ENCODE data around the gene NKPD1.

Gene NKPD1, protein sequence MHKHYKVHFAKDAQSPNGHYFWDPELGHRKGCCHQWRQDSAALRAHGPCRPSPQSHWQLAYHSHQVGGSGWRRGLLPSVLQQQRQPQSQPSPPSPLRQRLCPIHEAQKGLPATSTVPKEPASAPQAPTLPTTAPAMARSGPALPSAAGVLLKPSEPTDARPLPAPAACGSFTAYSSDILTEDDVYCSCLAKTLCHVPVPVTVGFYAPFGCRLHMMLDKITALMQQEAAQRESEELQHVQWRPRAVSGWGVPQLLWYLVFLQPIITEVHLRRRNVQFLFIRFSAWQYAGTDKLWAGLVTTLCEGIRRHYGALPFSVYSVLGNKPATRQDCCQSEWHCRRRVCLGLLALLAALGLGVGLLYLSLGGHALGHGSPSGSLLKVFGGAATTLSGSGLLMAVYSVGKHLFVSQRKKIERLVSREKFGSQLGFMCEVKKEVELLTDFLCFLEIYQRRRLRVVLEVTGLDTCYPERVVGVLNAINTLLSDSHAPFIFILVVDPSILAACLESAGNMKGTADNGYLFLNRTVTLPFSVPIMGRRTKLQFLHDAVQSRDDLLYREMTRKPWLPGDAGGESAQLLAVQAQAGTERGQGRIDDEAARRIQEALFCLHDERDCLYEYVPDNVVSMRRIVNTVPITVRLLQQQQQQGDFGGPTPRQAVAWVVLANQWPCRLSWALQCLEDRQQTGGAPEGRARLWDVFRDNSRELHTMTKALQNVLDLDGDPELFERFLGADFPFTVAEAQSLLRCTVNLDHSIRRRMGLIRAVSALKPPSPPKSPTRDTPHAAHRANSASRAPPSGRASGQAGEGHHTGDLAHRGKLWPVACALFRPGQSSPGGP

GRCh38 chr19:45160870-45161737, at the start of gene NKPD1:
TSS of gene NKPD1 (minus strand) at chr19:45160982. CDS start at chr19:45160150, 832 bp downstream.
- no peak for DNase-seq (ENCODE audit: low spot score)

DNA sequence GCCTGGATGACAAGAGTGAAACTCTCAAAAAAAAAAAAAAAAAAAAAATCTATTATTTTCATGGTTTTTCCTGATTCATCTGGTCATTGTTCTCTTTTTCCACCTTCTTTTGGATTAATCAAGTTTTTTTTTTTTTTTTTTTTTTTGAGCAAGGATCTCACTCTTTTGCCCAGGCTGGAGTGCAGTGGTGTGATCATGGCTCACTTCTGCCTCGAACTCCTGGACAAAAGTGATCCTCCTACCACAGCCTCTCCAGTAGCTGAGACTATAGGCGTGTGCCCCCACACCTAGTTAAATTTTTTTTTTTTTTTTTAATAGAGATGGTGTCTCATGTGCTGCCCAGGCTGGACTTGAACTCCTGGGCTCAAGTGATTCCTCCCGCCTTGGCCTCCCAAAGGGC, 45.5 kb upstream of the NKPD1 start:
- DNase-seq (ENCODE audit: low spot score): no peak

DNA sequence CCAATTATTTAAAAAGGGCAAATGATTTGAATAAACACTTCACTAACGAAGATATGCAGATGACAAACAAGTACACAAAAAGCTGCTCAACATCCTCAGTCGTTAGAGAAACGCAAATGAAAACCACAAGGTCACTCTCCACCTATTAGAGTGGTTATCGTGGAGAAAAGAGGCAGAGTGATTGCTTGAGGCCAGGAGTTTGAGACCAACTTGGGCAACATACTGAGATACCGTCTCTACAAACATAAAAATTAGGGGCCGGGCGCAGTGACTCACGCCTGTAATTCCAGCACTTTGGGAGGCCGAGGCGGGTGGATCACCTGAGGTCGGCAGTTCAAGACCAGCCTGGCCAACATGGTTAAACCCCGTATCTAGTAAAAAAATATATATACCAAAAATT, 45.0 kb upstream of the NKPD1 start:
- no peak for DNase-seq (ENCODE audit: low spot score)

DNA sequence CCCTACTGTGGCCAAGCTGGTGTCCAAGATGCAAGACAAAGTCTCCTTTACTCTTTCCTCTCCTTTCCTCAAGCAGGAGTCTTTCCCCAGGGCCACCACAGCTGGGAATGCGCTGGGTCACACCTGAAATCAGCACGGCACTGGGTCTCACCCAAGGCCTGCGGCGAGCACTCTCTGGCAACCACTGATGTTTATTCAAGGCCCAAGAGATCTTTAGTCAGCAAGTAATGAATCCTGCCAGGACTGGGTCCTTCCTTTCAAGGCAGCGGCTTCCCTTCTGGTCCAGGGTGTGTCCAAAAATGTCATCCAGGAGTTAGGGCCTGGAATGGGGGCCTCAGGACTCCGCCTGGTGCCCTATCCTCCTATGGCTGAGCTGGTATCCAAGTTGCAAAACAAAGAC, 41.9 kb upstream of the NKPD1 start:
- no peak for DNase-seq (ENCODE audit: low spot score)

GRCh38 chr19:45200568-45200967, 39.8 kb upstream of the NKPD1 start:
- no peak for DNase-seq (ENCODE audit: low spot score)

GRCh38 chr19:45195764-45196163, 35.0 kb upstream of the NKPD1 start:
- DNase-seq (ENCODE audit: low spot score): no peak

GRCh38 chr19:45191375-45191774, 30.6 kb upstream of the NKPD1 start:
- no peak for DNase-seq (ENCODE audit: low spot score)

DNA sequence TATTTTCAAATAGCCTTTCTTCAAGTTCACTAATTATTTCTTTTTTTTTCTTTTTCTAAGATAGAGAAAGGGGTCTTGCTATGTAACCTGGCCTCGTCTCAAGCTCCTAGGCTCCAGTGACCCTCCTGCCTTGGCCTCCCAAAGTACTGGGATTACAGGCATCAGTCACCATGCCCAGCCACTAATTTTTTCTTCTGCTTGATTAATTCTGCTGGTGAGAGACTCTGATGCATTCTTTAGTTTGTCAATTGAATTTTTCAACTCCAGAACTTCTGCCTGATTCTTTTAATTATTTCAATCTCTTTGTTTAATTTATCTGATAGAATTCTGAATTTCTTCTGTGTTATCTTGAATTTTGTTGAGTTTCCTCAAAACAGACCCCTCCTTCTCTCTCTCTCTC, 29.2 kb upstream of the NKPD1 start:
- no peak for DNase-seq (ENCODE audit: low spot score)

DNA sequence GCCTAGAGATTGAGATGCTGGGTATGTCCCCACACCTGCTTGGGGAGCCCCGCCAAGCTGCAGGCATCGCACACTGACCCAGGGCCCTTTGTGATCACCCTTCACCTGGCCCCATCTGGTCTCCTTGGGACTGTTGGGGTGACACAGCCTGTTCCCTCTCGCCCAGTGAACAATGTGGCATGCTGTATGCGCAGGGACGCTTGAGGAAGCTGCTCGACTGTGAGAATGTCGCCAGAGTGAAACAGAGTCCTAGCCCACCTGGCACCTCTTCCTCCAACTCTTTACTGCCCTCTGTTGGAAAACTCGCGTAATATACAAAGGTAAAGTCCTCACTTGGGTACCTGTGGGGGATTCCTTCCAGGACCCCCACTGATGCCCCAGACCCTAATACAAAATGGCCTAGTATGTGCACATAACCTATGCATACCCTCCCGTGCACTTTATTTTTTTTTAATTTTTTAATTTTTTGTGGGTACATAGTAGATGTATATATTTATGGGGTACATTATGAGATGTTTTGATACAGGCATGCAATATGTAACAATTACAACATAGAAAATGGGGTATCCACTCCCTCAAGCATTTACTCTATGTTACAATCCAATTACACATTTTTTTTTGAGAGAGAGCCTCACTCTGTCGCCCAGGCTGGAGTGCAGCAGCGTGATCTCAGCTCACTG, 26.8 kb upstream of the NKPD1 start:
- peak; percentile 64 for DNase-seq (ENCODE audit: low spot score)

- DNase-seq (ENCODE audit: low spot score): no peak
These were observed 25.9 kb upstream of the NKPD1 start for GRCh38 chr19:45186509-45187334.

- DNase-seq (ENCODE audit: low spot score): no peak
These were observed 23.3 kb upstream of the NKPD1 start for GRCh38 chr19:45184115-45184514.

DNA sequence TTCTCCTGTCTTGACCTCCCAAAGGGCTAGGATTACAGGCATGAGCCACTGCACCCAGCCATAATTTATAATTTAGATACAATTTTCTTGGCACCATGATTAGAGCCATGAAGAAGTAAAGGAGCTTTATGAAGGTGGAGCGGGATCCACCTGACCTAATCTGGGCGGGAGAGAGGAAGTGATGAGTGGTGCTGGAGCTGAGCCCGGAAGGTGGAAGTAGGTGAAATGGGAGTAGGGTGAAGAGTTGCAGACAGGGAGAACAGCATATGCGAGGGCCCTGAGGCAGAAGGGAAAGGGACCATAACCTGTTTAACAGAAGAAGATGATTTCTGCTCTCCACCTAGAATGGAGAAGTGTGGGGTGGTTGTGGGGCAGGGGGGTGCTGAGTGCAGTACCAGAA, 22.0 kb upstream of the NKPD1 start:
- no peak for DNase-seq (ENCODE audit: low spot score)

GRCh38 chr19:45180936-45181335, 20.2 kb upstream of the NKPD1 start:
- no peak for DNase-seq (ENCODE audit: low spot score)

DNA sequence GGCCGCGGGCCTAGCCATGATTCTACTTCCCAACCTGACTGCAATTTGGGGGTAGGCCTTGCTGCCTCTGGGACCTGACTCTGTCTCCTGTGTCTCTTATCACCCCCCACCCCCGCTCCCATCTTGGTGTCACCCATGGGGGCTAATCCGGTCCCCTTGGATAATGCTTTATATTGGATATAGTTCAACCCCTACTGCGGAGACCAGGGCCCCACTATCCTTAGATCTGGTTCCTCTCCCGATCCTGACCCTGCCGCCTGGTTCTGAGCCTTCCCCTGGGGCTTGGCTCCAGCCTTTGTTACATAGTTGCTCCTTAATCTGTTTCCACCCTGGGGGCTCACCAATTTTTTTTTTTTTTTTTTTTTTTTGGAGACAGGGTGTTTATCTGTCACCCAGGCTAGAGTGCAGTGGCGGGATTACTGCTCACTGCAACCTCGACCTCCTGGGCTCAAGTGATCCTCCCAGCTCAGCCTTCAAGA, 19.1 kb upstream of the NKPD1 start:
- no peak for DNase-seq (ENCODE audit: low spot score)

GRCh38 chr19:45179072-45179891, 18.5 kb upstream of the NKPD1 start:
- DNase-seq (ENCODE audit: low spot score): peak; percentile 16

GRCh38 chr19:45178262-45179071, 17.7 kb upstream of the NKPD1 start, which contains the start of gene BLOC1S3:
TSS of gene BLOC1S3 (plus strand) at chr19:45178784. CDS start at chr19:45179297, 513 bp downstream.
- peak; percentile 100 for DNase-seq (ENCODE audit: low spot score)

DNA sequence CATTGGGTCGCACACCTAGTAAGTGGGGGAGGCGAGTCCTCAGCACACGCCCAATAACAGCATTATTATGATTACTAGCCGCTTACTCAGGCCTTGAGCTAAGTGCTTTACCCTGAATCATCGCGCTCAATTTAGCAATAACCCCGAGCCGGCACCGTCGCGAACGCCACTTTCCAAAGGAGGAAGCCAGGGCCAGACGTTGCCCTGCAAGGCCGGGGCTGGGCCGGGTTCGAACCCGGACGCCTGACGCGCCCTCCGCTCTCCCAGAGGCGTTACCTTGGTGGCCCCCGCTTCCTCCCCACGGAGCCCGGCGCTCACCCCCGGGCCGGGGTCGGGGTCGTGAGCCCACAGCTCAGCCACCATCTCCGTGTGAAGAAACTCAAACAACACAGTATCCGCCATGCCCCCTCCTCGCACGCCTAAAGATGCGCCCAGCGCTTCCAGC, 17.1 kb upstream of the NKPD1 start, which contains the start of gene TRAPPC6A:
Gene TRAPPC6A (minus strand): TSS at position 421 of the 445 bp plus-strand sequence. CDS start 19 bp downstream, at position 402.
- peak; percentile 53 for DNase-seq (ENCODE audit: low spot score)

Measured in CD4-positive, alpha-beta T cell treated with Interleukin-15 for 4 hours (primary cell).